ENCODE data around the gene NDST3. TPM values are rescaled to one million over a fixed set of nuclear protein-coding genes. Genes with fewer than 3 reads are reported as not detected.

NDST3 gene
- total RNA-seq, 1 experiment from 2014 or later: not detected

DNA sequence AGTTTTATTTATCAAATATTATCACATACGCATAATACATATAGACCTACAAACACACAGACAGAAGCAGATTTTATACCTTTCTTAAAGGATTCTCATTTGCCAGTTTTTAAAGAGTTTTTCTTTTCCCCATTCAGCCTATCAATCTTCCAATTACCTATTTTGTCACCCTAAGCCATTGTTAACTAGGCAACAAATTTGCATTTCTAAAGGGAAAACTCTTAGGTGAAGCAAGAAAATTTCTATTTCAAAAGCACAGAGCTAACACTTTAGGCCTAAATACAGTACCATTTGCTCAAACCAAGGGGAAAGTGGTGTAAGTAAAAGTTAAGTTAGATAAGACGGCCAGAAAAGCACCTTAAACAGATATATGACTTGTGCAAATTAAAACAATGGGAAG, 156.6 kb downstream of the NDST3 start:
- TF ChIP-seq, protein P1, sequence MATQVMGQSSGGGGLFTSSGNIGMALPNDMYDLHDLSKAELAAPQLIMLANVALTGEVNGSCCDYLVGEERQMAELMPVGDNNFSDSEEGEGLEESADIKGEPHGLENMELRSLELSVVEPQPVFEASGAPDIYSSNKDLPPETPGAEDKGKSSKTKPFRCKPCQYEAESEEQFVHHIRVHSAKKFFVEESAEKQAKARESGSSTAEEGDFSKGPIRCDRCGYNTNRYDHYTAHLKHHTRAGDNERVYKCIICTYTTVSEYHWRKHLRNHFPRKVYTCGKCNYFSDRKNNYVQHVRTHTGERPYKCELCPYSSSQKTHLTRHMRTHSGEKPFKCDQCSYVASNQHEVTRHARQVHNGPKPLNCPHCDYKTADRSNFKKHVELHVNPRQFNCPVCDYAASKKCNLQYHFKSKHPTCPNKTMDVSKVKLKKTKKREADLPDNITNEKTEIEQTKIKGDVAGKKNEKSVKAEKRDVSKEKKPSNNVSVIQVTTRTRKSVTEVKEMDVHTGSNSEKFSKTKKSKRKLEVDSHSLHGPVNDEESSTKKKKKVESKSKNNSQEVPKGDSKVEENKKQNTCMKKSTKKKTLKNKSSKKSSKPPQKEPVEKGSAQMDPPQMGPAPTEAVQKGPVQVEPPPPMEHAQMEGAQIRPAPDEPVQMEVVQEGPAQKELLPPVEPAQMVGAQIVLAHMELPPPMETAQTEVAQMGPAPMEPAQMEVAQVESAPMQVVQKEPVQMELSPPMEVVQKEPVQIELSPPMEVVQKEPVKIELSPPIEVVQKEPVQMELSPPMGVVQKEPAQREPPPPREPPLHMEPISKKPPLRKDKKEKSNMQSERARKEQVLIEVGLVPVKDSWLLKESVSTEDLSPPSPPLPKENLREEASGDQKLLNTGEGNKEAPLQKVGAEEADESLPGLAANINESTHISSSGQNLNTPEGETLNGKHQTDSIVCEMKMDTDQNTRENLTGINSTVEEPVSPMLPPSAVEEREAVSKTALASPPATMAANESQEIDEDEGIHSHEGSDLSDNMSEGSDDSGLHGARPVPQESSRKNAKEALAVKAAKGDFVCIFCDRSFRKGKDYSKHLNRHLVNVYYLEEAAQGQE (IDR thresholded peaks at IDR 0.05; ENCODE audit: insufficient read depth in 1 of 2, low read depth in 2 of 2, low read length in 1 of 2): no peak
- TF ChIP-seq CTCF (IDR thresholded peaks at IDR 0.05) (no peak), POLR2AphosphoS5 (IDR thresholded peaks at IDR 0.05; ENCODE audit: low read depth, low read length) (no peak), SIN3A (IDR thresholded peaks at IDR 0.05; ENCODE audit: borderline replicate concordance, insufficient read depth, low read depth, low read length) (no peak), TCF7L2 (IDR thresholded peaks at IDR 0.05; ENCODE audit: low read depth, low read length) (no peak)
- H3K27me3 ChIP-seq (ENCODE audit: control insufficient read depth, insufficient read depth, low read length): no peaks in the 10 kb centered on the region
- no peak overlapping the region for H3K27ac ChIP-seq (ENCODE audit: low read length)
- H3K4me3 ChIP-seq (ENCODE audit: low read depth in 2 of 2, low read length in 2 of 2): no peak overlapping the region
- ChIA-PET CTCF (no interaction called here), POLR2A (no interaction called here)
- no peaks in the 10 kb centered on the region for H3K36me3 ChIP-seq (ENCODE audit: control insufficient read depth, insufficient read depth, low read length)
- H3K4me1 ChIP-seq (ENCODE audit: control insufficient read depth, insufficient read depth, low read length): no peaks in the 10 kb centered on the region
- in situ Hi-C loops (cut with HindIII; ENCODE audit: low pct_unique_long_range_greater_than_20kb, low sequenced_read_pairs) (no loop called here), intact Hi-C loops (cut with micrococcal nuclease; ENCODE audit: unreplicated experiment) (no loop called here)
- no TSS peak for BruUV-seq (replicated peaks)
- no peaks in the 10 kb centered on the region for H3K9me3 ChIP-seq (ENCODE audit: control insufficient read depth, insufficient read depth, low read depth, low read length)
- no peak for ATAC-seq
- no peak for DNase-seq (ENCODE audit: low read depth, low spot score)

- Histone ChIP-seq H3K4me3 (ENCODE audit: low read depth in 2 of 2, low read length in 2 of 2) (no peak overlapping the region), H3K9me3 (ENCODE audit: control insufficient read depth, insufficient read depth, low read depth, low read length) (no peaks in the 10 kb centered on the region), H3K4me1 (ENCODE audit: control insufficient read depth, insufficient read depth, low read length) (no peaks in the 10 kb centered on the region), H3K27me3 (ENCODE audit: control insufficient read depth, insufficient read depth, low read length) (no peaks in the 10 kb centered on the region), H3K27ac (ENCODE audit: low read length) (no peak overlapping the region), H3K36me3 (ENCODE audit: control insufficient read depth, insufficient read depth, low read length) (no peaks in the 10 kb centered on the region)
- in situ Hi-C loops (cut with HindIII; ENCODE audit: low pct_unique_long_range_greater_than_20kb, low sequenced_read_pairs): no loop called here
- TF ChIP-seq, protein P1 (IDR thresholded peaks at IDR 0.05; ENCODE audit: insufficient read depth in 1 of 2, low read depth in 2 of 2, low read length in 1 of 2): no peak
- no peak for TF ChIP-seq CTCF (IDR thresholded peaks at IDR 0.05)
- TF ChIP-seq POLR2AphosphoS5 (IDR thresholded peaks at IDR 0.05; ENCODE audit: low read depth, low read length): no peak
- TF ChIP-seq SIN3A (IDR thresholded peaks at IDR 0.05; ENCODE audit: borderline replicate concordance, insufficient read depth, low read depth, low read length): no peak
- no peak for TF ChIP-seq TCF7L2 (IDR thresholded peaks at IDR 0.05; ENCODE audit: low read depth, low read length)
- ATAC-seq (no peak), DNase-seq (ENCODE audit: low read depth, low spot score) (no peak)
- CTCF ChIA-PET: no interaction called here
- intact Hi-C loops (cut with micrococcal nuclease; ENCODE audit: unreplicated experiment): no loop called here
- POLR2A ChIA-PET: no interaction called here
- no TSS peak for BruUV-seq (replicated peaks)
Measured at GRCh38 chr4:118193421-118193820, 159.1 kb downstream of the NDST3 start.

All from Panc1 (cell line).